Measurements from ENCODE around the gene THUMPD2. TPM values are rescaled to one million over a fixed set of nuclear protein-coding genes. Genes with fewer than 3 reads are reported as not detected.

The THUMPD2 gene
- total RNA-seq, 1 donor, result 7.5 TPM

DNA sequence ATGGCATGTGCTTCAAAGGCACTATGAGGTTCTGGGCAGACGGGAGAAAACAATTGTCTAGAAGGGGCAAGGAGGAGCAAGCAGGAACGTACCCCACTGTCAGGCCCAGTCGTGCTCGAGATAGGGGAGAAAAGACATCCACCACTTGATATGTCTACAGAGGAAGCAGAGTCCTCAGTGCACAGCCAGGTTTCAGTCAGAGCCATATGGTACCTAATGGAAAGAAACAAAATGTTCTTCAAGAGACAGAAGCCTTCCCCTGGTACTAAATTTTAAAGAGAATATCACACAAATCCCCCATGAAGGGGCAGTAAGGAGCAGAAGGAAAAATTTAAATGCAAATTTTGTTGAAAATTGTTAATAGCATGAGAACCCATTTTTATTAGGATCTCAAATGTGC, 21.9 kb downstream of the THUMPD2 start:
- no peak for DNase-seq (ENCODE audit: low read depth in 2 of 3, low spot score in 2 of 3)

- DNase-seq (ENCODE audit: low read depth in 2 of 3, low spot score in 2 of 3), result no peak
These were observed 23.6 kb downstream of the THUMPD2 start for GRCh38 chr2:39755466-39755865.

- no peak for DNase-seq (ENCODE audit: low read depth in 2 of 3, low spot score in 2 of 3)
These were observed 35.7 kb downstream of the THUMPD2 start for GRCh38 chr2:39743269-39743776.

GRCh38 chr2:39741871-39742270, 37.2 kb downstream of the THUMPD2 start:
- DNase-seq (ENCODE audit: low read depth in 2 of 3, low spot score in 2 of 3), result no peak

GRCh38 chr2:39739386-39739785, 39.7 kb downstream of the THUMPD2 start:
- DNase-seq (ENCODE audit: low read depth in 2 of 3, low spot score in 2 of 3), result no peak

GRCh38 chr2:39738936-39739335, 40.1 kb downstream of the THUMPD2 start:
- no peak for DNase-seq (ENCODE audit: low read depth in 2 of 3, low spot score in 2 of 3)

- DNase-seq (ENCODE audit: low read depth in 2 of 3, low spot score in 2 of 3), result no peak
These were observed 41.4 kb downstream of the THUMPD2 start for GRCh38 chr2:39737661-39738060.

DNA sequence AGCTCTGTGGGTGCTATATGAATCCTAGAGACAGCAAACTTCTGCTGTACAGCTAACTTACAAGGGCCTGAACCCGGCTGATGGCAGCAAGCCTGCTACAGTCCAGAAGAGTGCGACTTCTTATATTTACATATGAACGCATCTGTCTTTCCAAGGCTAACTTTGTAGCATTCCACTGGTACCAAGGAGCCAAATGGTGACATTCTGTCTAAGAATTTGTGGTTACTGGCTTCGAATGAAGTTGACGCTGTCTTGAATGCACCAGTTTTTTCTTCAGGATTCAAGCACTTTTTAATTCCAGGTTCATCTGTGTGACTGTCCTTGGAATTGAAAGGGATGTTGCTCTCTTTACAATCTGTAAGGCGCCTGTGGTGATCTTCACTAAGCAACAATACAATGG, 42.4 kb downstream of the THUMPD2 start:
- DNase-seq (ENCODE audit: low read depth in 2 of 3, low spot score in 2 of 3), result no peak

GRCh38 chr2:39735648-39736047, 43.4 kb downstream of the THUMPD2 start:
- no peak for DNase-seq (ENCODE audit: low read depth in 2 of 3, low spot score in 2 of 3)

DNA sequence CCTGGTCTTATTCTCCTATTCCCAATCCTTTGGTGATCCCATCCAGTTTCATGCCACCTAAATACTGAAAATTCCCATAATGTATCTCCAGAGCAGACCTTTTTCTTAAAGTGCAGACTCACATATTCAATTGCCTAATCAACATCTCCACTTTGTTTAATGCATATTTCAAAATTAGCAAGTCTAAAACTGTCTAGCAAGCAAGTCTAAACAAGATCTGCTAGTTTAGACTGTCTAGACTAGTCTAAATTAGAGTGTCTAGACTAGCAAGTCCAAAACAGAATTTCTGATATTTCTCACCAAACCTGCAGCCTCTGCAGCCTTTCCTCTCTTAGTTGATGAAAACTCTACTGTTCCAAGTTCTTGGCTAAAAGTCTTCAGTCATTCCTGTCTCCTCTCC, 44.6 kb downstream of the THUMPD2 start:
- DNase-seq (ENCODE audit: low read depth in 2 of 3, low spot score in 2 of 3), result no peak

- DNase-seq (ENCODE audit: low read depth in 2 of 3, low spot score in 2 of 3), result no peak
These were observed 45.9 kb downstream of the THUMPD2 start for GRCh38 chr2:39733070-39733674.

- DNase-seq (ENCODE audit: low read depth in 2 of 3, low spot score in 2 of 3), result no peak
These were observed 46.6 kb downstream of the THUMPD2 start for GRCh38 chr2:39732482-39732881.

DNA sequence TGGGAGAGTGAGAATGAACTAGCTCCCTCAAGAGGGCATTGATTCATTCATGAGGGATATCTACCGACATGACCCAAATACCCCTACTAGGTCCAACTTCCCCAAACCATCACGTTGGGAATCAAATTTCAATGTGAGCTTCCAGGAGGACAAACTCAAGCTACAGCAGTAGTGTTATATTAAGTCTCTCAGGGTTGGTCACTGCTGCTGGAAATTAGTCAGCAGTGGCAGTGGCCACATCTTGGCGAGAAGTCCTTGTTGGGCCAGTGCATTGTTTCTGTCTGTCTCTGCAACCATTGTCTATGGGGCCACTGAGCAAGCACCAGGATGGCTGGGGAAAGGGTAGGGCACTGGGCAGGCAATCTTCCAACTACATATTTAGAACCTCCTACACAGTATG, 47.5 kb downstream of the THUMPD2 start:
- no peak for DNase-seq (ENCODE audit: low read depth in 2 of 3, low spot score in 2 of 3)

GRCh38 chr2:39730685-39731302, 48.3 kb downstream of the THUMPD2 start:
- peak in 2 of 3 donors; percentile 18 to 52 for DNase-seq (ENCODE audit: low read depth in 2 of 3, low spot score in 2 of 3)

DNA sequence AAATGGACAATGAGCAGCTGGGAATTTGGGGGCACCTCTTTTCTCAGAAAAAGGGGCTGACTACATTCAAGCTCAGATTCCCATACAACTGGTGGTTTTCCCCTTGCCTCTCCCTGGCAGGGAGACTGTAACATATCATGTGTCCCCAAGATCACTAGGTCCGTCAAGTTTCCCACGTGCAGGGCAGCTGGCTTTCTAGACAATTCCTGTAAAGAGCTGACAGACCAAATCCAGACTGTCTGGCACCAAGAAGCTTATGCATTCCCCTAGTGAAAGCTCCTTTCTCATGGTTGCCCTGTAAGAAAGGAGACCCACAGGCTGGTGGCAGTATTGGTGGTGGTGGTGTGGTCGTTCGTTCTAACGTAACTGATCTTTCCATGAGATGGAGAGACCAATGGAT, 48.8 kb downstream of the THUMPD2 start:
- no peak for DNase-seq (ENCODE audit: low read depth in 2 of 3, low spot score in 2 of 3)

DNA sequence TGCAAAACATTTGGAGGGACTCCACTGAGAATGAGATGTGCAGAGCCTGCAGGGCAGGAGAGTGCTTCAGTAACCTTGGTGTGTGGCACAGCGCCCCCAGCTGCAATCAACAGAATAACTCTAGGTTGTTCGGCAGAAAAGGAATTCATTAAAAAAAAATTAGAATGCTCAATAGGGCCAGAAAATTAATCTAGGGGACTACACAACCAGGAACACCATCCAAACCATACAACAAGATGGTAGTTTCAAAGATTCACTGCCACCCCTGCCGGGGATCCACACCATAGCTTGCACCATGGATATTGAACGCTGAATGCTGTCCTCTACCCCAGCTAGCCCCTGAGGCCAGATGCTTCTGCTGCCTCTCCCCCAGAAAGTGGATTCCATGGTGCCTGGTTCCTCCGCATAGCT, 50.1 kb downstream of the THUMPD2 start:
- DNase-seq (ENCODE audit: low read depth in 2 of 3, low spot score in 2 of 3), result peak in 2 of 3 donors; percentile 48 to 59

- DNase-seq (ENCODE audit: low read depth in 2 of 3, low spot score in 2 of 3), result peak in 2 of 3 donors; percentile 17 to 46
These were observed 51.0 kb downstream of the THUMPD2 start for GRCh38 chr2:39728085-39728484.

DNA sequence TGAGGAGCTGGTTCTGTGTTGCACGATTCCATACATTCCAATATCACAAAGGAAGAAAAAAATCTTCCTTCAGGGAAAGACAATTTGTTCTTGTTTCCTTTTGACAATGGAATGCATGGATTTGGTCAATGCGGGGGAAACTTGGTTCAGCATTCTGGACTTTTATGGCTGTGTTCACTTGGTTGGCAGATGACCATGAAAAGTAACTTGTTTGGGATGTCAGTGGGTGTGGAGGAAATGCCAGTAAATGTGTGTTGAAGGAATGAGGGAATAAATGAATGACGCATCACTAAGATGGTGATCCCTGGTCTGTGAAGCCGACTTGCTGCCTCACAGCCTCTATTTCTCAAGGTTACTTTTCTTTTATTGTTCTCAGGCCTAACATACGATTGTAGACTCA, 53.7 kb downstream of the THUMPD2 start:
- DNase-seq (ENCODE audit: low read depth in 2 of 3, low spot score in 2 of 3), result no peak

- DNase-seq (ENCODE audit: low read depth in 2 of 3, low spot score in 2 of 3), result no peak
These were observed 54.3 kb downstream of the THUMPD2 start for GRCh38 chr2:39724828-39725144.

DNA sequence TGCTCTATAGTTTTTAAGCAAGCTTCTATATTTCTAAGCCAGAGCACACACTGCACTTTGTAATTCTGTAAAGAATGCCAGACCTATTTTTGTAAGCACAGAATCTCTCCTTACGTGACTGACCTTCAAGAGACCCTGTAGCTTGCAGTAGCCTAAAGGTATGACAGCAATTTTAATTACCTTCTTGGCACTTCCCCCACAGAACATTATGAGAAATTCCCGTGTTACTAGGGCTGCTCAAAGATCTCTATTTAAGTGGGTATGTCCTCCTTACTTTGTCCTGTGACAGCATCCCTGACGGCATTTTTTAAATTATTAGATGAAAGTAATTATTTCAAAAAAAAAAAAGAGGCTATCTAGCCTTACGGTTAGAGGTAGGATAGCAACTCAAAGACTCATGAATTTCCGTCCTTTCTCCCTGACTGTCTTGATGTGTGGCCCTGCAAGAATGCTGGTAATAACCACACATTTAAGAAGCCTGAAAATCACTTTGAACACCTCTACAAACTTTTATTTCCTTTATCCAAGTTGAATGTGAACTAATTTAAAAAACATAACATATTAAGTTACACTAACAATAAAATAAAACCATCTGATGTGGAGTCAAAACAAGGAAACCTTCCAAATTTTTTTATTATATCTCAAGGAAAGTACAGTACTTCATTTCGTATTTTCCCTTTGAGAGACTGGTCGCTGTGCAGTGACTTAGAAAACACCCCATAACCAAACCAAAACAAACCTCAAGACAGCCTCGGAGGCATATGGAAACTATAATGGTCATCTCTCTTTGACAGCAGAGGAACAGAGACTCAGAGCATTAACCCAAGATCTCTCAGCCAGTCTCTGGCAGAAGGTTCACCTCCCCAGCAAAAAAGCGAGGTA, 54.9 kb downstream of the THUMPD2 start:
- DNase-seq (ENCODE audit: low read depth in 2 of 3, low spot score in 2 of 3), result no peak

GRCh38 chr2:39723497-39723896, 55.6 kb downstream of the THUMPD2 start:
- DNase-seq (ENCODE audit: low read depth in 2 of 3, low spot score in 2 of 3), result no peak

DNA sequence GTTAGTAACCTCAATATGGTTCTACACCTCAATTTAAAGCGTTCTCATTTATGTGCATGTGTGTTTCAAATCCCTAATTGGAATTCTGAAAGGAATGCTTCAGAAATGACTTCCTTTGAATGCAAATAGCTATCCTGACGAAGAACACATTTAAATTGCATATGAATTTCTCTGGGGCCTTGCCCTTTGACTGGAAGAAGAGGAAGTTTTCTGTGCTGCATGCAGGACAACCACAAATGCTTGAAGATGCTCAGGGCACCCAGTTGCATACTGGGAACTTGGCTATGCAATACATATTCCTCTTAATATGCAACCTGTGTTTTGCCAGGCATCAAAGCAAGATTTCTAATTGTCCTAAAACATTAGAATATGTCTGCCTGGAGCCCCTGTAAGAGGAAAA, 58.1 kb downstream of the THUMPD2 start:
- no peak for DNase-seq (ENCODE audit: low read depth in 2 of 3, low spot score in 2 of 3)

Measured in hematopoietic multipotent progenitor cell (in vitro differentiated cells).